SHP77 (cell line): ENCODE data around the gene PRRC1.
A peak's percentile ranks its signal among the peaks of the same experiment; 100 is the strongest.
"Not testable (repeated sequence)": the region's sequence is repeated elsewhere in the genome, so short reads cannot be mapped to it uniquely, and the experiment has no call there.

Experiments used
- DNase-seq, 2 experiments: peaks; one replicate each; lab custom pipeline; 2025; lab: John Stamatoyannopoulos, UW

PRRC1 gene

DNA sequence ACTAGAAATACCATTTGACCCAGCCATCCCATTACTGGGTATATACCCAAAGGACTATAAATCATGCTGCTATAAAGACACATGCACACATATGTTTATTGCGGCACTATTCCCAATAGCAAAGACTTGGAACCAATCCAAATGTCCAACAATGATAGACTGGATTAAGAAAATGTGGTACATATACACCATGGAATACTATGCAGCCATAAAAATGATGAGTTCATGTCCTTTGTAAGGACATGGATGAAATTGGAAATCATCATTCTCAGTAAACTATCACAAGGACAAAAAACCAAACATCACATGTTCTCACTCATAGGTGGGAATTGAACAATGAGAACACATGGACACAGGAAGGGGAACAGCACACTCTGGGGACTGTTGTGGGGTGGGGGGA is 27.8 kb downstream of the PRRC1 start:
- not testable (repeated sequence) for DNase-seq

- no peak for DNase-seq
Measured at GRCh38 chr5:127549551-127549950, 32.1 kb downstream of the PRRC1 start.

GRCh38 chr5:127550652-127551409 is 33.4 kb downstream of the PRRC1 start:
- no peak for DNase-seq

- DNase-seq = no peak
Measured at GRCh38 chr5:127551410-127552041, 34.1 kb downstream of the PRRC1 start.

DNA sequence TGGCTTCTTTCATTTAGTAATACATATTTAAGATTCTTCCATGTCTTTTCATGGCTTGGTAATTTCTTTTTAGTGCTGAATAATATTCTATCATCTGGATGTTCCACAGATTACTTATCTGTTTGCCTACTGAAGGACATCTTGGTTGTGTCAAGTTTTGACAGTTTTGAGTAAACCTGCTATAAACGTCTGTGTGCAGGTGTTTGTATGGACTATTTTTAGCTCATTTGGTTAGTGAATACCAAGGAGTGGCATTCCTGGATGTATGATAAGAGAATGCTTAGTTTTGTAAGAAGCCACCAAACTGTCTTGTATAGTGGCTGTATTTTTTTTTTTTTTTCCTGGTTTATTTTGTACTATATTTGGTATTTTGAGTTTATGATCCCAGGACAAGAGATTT is 38.4 kb downstream of the PRRC1 start:
- no peak for DNase-seq

GRCh38 chr5:127556609-127557334 is 39.3 kb downstream of the PRRC1 start:
- DNase-seq = no peak

GRCh38 chr5:127558273-127558672 is 40.8 kb downstream of the PRRC1 start:
- no peak for DNase-seq

- no peak for DNase-seq
Measured at GRCh38 chr5:127561254-127561653, 43.8 kb downstream of the PRRC1 start.

- DNase-seq = peak in 1 of 2 experiments; percentile 5
Measured at GRCh38 chr5:127562252-127562651, 44.8 kb downstream of the PRRC1 start.

- no peak for DNase-seq
Measured at GRCh38 chr5:127563136-127563535, 45.7 kb downstream of the PRRC1 start.

DNA sequence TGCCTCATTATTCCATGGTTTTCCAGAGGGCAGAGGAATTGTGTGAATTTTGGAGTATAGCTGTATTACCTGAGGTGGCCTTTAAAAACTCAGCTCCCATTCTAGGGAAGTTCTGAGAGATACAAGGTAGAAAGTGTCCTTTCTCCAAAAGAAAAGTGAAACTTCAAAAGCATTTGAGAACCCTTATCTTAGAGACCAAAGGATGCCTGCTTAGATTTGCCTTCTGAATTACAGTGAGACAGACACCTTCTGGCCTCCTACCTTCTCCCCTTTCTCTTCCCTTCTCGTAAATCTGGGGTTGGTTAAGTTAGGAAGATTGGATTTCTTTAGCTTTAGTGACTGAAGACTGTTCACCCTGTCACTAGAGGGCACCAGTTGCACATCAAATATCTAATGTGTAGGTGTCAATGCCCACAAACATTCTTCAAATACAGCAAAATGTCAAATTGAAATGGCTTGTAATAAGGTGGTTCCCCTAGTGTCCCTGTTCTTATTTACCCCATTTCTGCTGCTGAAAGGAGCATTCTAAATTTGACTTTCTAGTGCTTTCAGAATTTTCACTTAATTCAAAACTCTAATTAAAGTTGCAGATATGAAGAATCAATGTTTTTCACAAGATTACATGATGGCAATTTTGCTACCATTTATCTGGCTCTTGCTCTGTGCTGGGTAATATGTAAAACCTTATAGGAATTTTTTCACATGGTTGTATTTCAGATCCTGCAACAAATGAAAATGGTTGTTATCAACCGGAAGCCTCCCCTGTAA is 46.7 kb downstream of the PRRC1 start:
- DNase-seq = peak; percentile 52 to 57

DNA sequence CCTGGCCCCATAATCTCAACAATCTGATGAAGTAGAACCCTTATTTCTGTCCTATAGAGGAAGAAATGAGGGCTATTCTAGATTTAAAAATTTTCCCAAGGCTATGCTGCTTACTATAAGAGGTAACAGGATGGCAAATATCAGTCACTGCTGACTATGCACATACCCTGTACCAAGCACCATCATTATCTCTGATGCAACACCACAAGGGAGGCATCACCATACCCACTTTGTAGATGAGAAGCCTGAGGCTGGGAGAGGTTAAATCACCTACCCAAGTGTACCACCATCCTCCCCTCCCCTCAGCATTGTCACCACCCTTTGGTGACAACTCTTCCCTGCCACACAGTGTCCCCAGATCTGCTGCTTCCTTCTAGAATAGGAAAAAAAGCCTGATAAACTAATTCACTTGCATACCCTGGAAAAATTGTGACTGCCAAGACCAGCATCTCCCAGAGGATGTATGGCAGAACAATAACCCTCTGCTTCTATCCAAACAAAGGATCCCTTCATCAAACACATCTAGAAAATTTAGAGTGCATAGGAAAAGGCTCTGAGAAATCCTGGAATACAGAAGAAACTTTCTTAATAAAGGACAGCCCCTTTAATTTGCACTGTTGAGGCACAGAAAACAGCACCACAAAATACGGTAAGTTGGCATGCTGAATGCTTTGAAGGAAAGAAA is 48.3 kb downstream of the PRRC1 start:
- DNase-seq = no peak

- no peak for DNase-seq
Measured at GRCh38 chr5:127567026-127567768, 49.8 kb downstream of the PRRC1 start.

- DNase-seq = no peak
Measured at GRCh38 chr5:127568166-127568565, 50.7 kb downstream of the PRRC1 start.

DNA sequence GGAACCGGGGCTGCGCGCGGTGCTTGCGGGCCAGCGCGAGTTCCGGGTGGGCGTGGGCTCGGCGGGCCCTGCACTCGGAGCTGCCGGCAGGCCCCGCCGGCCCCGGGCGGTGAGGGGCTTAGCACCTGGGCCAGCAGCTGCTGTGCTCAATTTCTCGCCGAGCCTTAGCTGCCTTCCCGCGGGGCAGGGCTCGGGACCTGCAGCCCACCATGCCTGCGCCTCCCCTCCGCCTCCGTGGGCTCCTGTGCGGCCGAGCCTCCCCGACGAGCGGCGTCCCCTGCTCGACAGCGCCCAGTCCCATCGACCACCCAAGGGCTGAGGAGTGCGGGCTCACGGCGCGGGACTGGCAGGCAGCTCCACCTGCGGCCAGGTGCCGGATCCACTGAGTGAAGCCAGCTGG is 52.0 kb downstream of the PRRC1 start:
- DNase-seq = not testable (repeated sequence)

GRCh38 chr5:127571314-127572131 is 54.1 kb downstream of the PRRC1 start:
- no peak for DNase-seq

- peak in 1 of 2 experiments; percentile 3 for DNase-seq
Measured at GRCh38 chr5:127572930-127573329, 55.5 kb downstream of the PRRC1 start.

- DNase-seq = no peak
Measured at GRCh38 chr5:127574852-127575679, 57.6 kb downstream of the PRRC1 start.

DNA sequence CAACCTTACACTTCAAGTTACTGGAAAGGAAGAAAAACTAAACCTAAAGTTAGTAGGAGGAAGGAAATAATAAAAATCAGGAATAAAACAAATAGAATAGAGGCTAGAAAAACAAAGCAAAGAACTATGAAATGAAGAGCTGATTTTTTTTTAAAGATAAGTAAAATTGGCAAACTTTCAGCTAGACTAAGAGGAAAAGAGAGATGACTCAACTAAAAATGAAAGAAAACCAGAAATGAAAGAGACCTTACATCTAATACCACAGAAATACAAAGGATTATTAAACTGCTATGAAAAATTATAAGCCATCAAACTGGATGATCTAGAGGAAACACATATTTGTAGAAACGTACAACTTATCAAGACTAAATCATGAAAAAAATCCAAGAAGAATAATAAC is 60.0 kb downstream of the PRRC1 start:
- no peak for DNase-seq
